ENCODE data around the gene INPP5D. TPM values are rescaled to one million over a fixed set of nuclear protein-coding genes. Genes with fewer than 3 reads are reported as not detected.
"Not testable (repeated sequence)": the region's sequence is repeated elsewhere in the genome, so short reads cannot be mapped to it uniquely, and the experiment has no call there.

INPP5D gene
- total RNA-seq, 1 donor from 2014 or later = 4.6 TPM

DNA sequence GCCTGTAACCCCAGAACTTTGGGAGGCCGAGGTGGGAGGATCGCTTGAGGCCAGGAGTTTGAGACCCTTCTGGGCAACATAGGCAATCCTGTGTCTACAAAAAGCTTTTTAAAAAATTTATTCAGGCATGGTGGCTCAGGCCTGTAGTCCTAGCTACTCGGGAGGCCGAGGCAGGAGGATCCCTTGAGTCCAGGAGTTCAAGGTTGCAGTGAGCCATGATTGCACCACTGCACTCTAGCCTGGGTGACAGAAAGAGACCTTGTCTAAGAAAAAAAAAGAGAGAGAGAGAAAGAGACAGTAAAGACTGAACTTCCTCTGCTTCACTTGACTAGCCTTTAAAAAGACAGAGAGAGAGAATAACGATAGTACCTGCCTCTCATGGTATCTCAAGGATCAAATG is 62.4 kb downstream of the INPP5D start:
- ATAC-seq (ENCODE audit: poor library complexity) (no peak), DNase-seq (no peak)
- intact Hi-C loops (cut with DNase I) = no loop called here

DNA sequence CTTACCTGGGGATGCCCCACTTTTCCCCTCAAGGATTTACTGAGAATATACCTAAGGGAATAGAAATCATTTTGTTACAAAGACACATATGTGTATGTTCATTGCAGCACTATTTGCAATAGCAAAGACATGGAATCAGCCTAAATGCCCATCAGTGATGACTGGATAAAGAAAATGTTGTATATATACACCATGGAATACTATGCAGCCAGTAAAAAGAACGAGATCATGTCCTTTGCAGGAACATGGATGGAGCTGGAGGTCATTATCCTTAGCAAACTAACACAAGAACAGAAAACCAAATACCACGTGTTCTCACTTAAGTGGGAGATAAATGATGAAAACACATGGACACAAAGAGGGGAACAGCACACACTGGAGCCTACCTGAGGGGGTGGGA is 63.4 kb downstream of the INPP5D start:
- ATAC-seq (ENCODE audit: poor library complexity); intact Hi-C loops (cut with DNase I): not testable (repeated sequence)

DNA sequence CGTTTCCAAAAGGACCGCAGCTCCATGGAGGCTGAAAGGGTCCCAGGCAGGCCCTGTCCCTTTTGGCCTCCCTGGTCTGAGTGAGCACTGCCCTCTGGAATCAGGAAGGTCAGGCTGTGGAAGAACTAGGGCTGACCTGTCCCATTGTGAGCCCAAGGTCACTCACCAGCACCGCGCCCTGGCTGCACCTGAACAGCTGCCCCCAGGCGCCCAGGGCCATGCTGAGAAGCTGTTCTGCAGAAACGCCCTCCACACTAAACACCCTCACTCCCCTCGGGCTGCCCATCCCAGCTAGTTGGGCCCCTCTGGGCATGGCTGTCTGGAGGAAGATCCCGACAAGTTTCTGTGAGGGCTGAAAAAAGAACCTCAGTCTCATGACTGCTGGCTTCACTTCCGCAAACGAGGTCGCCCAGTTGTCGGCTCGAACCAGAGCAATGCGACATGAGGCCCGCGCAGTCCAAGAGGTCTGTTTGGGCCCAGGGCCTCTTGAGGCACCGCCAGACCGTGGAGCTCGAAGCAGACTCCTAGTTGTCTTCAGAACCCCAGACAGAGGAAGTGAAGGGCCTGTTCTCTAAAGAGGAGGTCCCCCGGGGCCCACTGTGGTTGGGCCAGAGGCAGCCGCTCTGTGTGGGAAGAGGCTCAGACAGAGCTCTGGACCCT is 64.4 kb downstream of the INPP5D start:
- ATAC-seq (ENCODE audit: poor library complexity) (no peak), DNase-seq (no peak)
- intact Hi-C loops (cut with DNase I) = no loop called here

More for the DNA sequence above, 63.4 kb downstream of the INPP5D start:
- DNase-seq = not testable (repeated sequence)

DNA sequence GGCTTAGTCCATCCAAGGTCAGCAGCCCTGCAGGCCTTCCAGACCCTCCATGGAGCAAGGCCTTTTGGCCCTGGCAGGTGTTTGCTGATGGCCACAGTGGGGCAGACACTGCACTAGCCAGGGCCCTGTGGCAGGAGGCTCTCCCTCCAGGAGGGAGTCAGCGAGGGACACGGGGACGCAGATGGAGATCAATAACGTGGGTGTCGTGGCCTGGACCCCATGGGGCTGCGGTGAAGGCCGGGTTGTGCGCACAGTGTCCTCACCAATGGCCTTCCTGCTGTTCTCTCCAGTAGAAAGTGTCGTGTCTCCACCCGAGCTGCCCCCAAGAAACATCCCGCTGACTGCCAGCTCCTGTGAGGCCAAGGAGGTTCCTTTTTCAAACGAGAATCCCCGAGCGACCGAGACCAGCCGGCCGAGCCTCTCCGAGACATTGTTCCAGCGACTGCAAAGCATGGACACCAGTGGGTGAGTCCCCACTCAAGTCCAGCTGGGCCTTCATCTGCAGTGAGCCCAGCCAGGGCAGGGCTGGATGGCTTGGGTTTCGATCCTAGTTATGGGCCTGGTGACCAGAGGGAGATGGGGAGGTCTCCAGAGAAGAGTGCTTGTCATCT is 65.4 kb downstream of the INPP5D start:
- DNase-seq = no peak
- intact Hi-C loops (cut with DNase I) = no loop called here
- no peak for ATAC-seq (ENCODE audit: poor library complexity)

DNA sequence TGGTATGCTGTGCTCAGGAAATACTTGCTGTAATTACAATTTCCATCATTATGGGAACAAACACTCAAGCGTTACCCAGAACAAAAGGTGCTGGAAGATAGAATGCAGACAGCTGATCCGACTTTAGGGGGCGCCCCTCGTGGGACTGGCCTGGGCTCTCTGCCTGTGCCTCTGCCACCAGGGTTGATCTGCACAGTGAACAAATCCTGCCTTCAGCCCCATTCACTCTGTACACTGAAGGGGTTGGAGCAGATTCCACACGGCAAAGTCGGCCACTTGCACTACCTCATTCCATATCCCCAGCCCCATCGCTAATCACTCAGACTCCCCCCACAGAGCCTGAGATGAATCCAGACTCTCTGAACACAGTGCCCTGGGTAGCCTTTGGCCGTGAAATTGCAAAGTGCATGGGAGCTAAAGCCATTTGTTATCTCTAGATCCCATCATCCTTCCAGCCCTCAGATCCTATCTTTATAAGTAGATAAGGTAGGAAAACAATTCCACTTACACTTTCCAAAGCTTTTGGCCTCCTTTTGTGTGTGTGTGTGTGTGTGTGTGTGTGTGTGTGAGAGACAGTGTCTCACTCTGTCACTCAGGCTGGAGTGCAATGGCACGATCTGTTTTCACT is 69.3 kb downstream of the INPP5D start:
- intact Hi-C loops (cut with DNase I) = no loop called here
- ATAC-seq (ENCODE audit: poor library complexity) (no peak), DNase-seq (no peak)

DNA sequence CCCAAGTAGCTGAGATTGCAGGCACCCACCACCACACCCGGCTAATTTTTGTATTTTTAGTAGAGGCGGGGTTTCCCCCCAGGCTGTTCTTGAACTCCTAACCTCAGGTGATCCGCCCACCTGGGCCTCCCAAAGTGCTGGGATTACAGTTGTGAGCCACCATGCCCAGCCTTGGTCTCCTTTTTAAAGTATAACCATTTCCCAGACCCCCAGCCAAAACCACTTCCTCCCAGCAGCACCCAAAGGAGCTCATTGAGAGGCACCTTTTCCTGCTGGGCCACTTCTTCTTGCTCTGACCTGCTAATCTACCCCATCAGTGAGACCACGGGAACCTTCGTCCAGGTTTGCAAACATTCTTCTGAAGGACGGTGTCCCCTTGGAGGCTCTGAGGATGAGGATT is 69.9 kb downstream of the INPP5D start:
- DNase-seq (no peak), ATAC-seq (ENCODE audit: poor library complexity) (no peak)
- intact Hi-C loops (cut with DNase I) = no loop called here

DNA sequence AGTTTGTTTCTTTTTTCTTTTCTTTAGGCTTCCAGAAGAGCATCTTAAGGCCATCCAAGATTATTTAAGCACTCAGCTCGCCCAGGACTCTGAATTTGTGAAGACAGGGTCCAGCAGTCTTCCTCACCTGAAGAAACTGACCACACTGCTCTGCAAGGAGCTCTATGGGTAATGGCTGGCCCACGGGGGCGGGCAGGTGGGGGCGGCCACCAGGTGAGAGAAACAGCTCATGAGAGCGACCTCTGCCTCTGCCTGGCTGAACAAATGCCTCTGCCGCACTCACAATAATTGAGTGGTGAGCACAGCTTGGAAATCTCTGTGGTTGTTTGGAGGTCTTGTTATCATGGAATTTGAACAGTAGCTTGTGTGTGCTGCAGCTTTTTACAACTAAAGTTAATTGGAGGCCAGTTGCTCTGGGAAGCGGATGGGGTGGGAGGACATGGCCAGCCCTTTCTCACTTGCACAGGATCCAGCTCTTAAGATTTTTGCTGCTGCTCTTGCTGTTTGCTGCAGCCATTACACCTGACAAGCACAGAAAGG is 70.4 kb downstream of the INPP5D start:
- no peak for DNase-seq
- intact Hi-C loops (cut with DNase I) = no loop called here
- no peak for ATAC-seq (ENCODE audit: poor library complexity)

DNA sequence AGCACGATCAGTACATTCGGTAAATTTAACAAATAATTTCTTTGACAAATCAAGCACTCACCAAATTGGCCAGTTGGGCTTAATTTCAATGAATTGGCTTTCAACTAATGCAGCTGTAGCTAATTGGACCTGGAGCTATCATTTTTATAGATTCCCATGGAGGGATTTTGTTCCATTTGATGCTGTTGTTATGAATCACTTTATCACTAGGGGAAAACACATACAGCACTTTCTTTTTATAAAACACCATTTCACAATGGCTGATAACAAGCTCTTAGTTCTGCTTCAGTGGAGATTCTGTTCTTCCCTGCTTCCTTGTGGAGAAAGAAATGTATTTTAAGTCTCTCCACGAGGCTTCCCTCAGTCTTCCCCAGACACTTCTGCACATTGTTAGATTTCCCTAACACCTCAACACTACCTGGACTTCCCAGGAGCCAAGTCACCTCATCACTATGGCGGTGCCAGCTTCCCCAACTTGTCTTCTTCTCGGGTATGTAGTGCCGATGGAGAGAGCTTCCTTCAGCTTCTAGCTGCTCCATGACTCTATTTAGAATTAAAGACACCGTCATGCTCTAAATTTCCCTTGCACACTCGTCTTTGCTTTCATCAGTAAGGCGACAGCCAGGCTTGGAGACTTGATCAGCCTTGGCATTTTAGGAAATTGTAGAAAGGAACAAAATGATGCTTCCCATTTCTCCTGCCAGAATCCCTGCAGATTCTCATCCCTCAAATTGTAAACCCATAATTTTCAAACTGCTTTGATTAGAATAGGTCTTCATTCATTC is 72.0 kb downstream of the INPP5D start:
- ATAC-seq (ENCODE audit: poor library complexity) (no peak), DNase-seq (no peak)
- intact Hi-C loops (cut with DNase I) = no loop called here

DNA sequence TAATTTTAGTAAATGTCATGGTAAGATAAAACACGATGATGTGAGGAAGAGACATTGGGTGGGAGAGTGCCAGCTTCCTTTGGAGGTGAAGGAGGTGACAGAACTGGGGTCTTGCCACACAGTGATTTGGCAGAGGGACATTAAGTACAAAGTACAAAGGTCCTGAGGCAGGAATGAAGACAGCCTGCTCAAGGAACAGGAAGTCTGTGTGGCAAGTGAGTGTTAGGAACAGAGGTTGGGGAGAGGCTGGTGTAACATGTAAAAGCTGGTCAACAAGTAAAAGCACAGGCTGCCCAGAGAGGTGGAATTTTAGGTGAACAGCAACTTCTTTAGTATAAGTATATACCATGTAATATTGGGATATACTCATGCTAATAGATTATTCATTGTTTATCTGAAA is 73.1 kb downstream of the INPP5D start:
- intact Hi-C loops (cut with DNase I) = no loop called here
- ATAC-seq (ENCODE audit: poor library complexity) (no peak), DNase-seq (no peak)

DNA sequence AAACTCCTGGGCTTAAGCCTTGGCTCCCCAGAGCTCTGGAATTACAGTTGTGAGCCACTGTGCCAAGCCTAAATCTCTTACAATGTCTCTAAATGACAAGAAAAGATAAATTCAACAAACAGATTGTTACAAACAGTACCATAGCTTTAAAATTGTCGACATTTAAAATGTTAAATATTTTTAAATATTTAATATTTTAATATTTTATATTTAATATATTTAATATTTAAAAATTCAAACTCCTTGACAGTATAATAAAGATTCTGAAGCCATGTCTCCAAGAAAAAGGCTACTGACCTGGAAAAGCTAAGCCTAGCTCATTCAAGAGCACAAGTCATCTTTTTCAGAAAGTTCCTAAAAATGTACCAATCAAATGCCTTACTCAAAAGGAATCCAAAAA is 75.3 kb downstream of the INPP5D start:
- no peak for DNase-seq
- ATAC-seq (ENCODE audit: poor library complexity) = no peak
- intact Hi-C loops (cut with DNase I) = no loop called here

DNA sequence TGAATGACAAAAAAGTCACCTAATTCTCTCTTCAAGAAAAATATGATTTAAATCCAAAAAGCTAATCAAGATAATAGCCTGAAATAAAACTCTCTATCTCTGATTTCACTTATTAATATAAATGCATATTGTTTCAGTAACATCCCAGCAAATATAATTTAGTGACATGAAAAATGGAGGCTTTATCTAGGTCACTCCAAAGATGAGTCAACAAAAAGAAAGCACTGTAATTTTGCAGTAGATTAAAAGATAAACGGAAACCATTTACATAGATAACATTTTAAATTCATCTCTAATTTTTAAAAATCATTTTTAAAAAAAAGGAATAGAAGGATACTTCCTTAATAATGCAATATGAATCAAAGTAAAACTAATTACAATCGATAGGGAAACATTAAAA is 76.9 kb downstream of the INPP5D start:
- intact Hi-C loops (cut with DNase I) = no loop called here
- ATAC-seq (ENCODE audit: poor library complexity) (no peak), DNase-seq (no peak)

DNA sequence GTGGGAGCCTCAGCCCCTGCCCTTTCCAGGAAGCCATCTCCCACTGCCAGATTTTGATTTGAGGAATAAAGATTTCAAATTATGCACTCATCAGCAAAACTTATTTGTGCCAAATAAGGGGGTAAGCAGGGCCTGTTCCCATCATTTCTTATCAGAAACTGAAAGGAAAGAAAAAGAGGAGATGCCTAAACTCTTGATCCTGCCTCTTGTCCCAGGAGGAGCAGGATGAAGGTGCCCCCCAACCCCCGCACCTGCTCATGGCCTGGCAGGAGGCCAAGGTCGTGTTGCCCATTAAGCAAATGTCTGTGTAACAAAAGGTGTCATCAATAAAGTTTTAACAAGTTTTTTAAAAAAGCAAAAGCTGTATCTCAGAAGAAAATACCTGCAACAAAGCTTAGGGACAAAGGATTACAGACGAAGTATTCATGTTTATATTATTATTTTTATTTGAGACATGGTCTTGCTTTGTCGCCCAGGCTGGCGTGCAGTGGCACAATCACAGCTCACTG is 80.0 kb downstream of the INPP5D start:
- intact Hi-C loops (cut with DNase I) = no loop called here
- no peak for DNase-seq
- ATAC-seq (ENCODE audit: poor library complexity) = no peak

DNA sequence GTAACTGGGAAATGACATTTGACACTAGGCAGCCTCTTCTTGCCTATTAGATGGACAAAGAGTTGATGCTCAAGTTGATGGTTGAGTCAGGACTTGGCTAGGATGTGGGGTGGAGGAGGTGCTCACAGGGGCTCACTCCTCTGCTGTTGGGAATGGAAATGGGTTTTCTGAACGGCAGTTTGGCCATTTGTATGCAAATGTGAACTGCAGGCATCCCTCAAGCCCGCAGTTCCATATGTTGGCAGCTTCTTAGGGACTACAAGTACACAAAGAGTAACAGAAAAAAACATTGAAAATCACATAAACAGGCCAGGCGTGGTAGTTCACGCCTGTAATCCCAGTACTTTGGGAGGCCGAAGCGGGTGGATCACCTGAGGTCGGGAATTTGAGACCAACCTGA is 80.8 kb downstream of the INPP5D start:
- ATAC-seq (ENCODE audit: poor library complexity) = no peak
- DNase-seq = no peak

DNA sequence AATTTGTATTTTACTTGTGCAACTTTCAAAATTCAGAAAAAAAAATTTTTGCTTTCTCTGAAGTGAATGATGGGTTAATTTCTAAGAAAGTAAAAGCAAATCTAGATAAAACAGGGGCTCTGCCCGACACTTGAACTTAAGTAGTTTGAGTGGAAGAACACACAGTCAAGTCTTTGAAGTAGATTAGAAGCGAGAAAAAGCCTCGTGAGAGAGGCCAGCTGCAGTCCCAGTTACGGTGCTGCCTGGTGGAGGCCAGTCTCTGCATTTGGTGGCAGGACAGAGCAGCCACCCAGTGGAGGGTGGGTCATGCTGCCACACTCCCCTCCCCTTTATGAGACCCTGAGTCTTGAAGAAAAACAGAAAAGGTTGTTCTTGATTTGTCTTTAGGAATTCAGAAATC is 81.8 kb downstream of the INPP5D start:
- DNase-seq = no peak

More for the DNA sequence above, 80.8 kb downstream of the INPP5D start:
- intact Hi-C loops (cut with DNase I) = no loop called here

DNA sequence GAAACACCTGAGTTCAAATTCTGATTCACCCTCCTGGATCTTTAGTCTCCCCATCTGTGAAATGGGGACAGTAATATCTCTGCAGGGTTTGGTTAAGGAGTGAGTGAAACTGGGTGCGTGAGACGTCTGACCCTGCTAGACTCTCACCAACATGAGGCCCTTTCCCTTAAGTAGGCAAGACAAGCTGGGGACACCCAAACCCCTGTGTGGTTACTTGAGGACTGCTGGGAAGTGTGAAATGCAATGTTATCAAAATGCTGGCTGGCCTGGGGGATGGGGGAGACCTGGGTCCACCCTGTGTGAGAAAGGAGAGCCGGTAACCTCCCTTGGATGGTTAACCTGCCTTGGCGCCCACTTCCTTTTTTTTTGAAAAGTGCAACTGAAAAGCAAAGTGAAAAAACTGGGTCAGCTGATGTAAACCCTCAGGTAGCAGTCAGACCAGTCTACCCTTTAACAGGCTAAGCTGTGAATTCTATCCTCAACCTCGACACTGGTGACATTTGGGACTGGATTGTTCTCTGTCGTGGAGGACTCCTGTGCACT is 82.3 kb downstream of the INPP5D start:
- intact Hi-C loops (cut with DNase I) = no loop called here
- DNase-seq (no peak), ATAC-seq (ENCODE audit: poor library complexity) (no peak)

More for the DNA sequence above, 81.8 kb downstream of the INPP5D start:
- ATAC-seq (ENCODE audit: poor library complexity) = no peak
- intact Hi-C loops (cut with DNase I) = no loop called here

DNA sequence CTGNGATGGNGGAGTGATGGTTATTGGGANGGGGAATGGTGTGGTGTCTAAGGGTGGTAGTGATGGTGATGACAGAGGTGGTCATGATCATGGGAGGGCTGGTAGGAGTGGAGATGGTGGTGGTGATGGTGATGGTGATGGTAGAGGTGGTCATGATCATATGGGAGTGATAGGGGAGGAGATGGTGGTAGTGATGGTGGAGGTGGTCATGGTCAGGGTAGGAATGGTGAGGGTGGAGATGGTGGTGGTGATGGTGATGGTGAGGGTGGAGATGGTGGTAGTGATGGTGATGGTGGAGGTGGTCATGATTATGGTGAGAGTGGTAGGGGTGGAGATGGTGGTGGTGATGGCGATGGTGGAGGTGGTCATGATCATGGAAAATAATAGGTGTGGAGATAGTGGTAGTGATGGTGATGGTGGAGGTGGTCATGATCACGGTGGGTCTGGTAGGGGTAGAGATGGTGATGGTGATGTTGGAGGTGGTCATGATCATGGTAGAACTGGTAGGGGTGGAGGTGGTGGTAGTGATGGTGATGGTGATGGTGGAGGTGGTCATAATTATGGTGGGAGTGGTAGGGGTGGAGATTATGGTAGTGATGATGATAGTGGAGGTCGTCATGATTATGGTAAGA is 83.7 kb downstream of the INPP5D start:
- ATAC-seq (ENCODE audit: poor library complexity) (no peak), DNase-seq (no peak)
- intact Hi-C loops (cut with DNase I) = no loop called here

DNA sequence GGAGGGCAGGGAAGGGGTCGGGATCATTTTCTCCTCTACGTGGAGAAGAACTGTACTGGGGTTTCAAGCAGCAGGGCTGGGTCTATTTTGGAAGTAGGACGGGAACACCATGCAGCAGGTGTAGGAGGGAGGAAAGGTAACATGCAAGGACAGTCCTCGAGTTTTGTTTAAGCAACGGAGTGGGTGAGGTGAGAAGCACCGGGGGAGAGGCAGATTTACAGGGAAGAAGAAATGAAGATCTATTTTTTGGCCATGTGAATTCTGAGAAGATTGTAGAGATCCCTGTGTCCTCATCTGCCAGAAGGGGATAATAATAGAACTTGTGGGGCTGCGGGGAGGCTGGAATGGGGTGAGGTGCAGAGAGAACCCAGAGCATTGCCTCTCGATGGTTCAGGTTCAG is 85.6 kb downstream of the INPP5D start:
- DNase-seq = no peak
- no peak for ATAC-seq (ENCODE audit: poor library complexity)
- intact Hi-C loops (cut with DNase I) = no loop called here

DNA sequence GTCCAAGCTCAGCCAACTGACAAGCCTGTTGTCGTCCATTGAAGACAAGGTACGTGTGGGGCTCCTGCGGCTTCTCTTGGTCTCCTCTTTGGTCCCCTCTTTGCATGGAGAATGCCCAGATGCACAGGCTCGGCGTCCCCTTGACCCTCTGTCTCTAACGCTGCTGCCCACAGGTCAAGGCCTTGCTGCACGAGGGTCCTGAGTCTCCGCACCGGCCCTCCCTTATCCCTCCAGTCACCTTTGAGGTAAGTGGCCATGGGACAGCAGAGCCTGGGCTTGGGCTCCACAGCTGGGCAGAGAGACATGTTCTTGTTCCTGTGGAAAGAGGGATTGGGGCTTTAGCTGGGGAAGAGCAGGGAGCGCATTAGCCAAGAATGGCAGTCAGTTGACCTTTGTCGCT is 86.1 kb downstream of the INPP5D start:
- intact Hi-C loops (cut with DNase I) = no loop called here
- DNase-seq (no peak), ATAC-seq (ENCODE audit: poor library complexity) (no peak)

Data from Right ventricle myocardium superior (tissue), 1 donor.